B cell (primary cell): ENCODE data around the gene TTC34. TPM values are rescaled to one million over a fixed set of nuclear protein-coding genes. Genes with fewer than 3 reads are reported as not detected.

Experiments
- ATAC-seq: fragments of 200-7000 bp; cut with Tn5 transposase; one replicate; pipeline ENCODE4 v1.10.0; 2021; ENCODE audit warnings: low read depth, mild to moderate bottlenecking, moderate number of reproducible peaks, moderate library complexity
- CTCF ChIA-PET: fragments of 350-600 bp; sonication (Branson Sonifier 250); formaldehyde crosslinking; loops from one replicate; lab custom pipeline; 2021; ENCODE audit warnings: antibody characterized with exemption, inconsistent platforms; lab: Charles Lee
- POLR2A ChIA-PET: fragments of 350-600 bp; sonication (Branson Sonifier 250); formaldehyde crosslinking; loops from one replicate; lab custom pipeline; 2021; ENCODE audit warnings: antibody characterized with exemption; lab: Charles Lee
- DNase-seq: peaks from one replicate; pipeline ENCODE4 v3.0.0; 2013
- H2AFZ ChIP-seq: 2 replicates; pipeline ENCODE4 v1.6.1; 2012; ENCODE audit warnings: mild to moderate bottlenecking, low read depth, low read length; ENCODE audit not compliant: insufficient read depth, poor library complexity, severe bottlenecking
- H3K27ac ChIP-seq, 2 donors: 1 replicate in 1 of 2; 2 replicates in 1 of 2; pipeline ENCODE4 v1.5.1; 2012 to 2013; ENCODE audit warnings: low read length in 2 of 2, mild to moderate bottlenecking in 2 of 2, moderate library complexity in 1 of 2
- H3K27me3 ChIP-seq, 4 experiments: fragments of 200-600 bp in 1 of 4; sonication (generic) in 1 of 4; replicated peaks in 1 of 4; 1 replicate in 2 of 4; 2 replicates in 2 of 4; pipeline versions ENCODE4 v1.6.1 to v1.7.0; 2013 to 2016; ENCODE audit warnings: low read length in 3 of 4, mild to moderate bottlenecking in 2 of 4, mixed read lengths in 1 of 4, moderate library complexity in 1 of 4; ENCODE audit not compliant: insufficient read depth in 4 of 4, control insufficient read depth in 3 of 4; ENCODE audit errors: control extremely low read depth in 1 of 4
- H3K36me3 ChIP-seq, 2 experiments: replicated peaks in 1 of 2; 1 replicate in 1 of 2; 2 replicates in 1 of 2; pipeline versions ENCODE4 v1.6.1 to v1.7.1; 2013; ENCODE audit warnings: low read length in 1 of 2; ENCODE audit not compliant: insufficient read depth in 2 of 2, control insufficient read depth in 1 of 2; ENCODE audit errors: control extremely low read depth in 1 of 2, extremely low read depth in 1 of 2
- H3K4me1 ChIP-seq, 2 donors: fragments of 200-600 bp in 1 of 2; sonication (generic) in 1 of 2; 1 replicate in 1 of 2; 2 replicates in 1 of 2; pipeline versions ENCODE4 v1.5.1 to v1.6.1; 2013 to 2017; ENCODE audit warnings: low read length in 2 of 2; ENCODE audit not compliant: control insufficient read depth in 2 of 2, insufficient read depth in 2 of 2
- H3K4me2 ChIP-seq: replicated peaks from 2 replicates; pipeline ENCODE3; 2012; ENCODE audit warnings: mild to moderate bottlenecking, low read depth, low read length; ENCODE audit not compliant: poor library complexity, severe bottlenecking
- H3K4me3 ChIP-seq, 5 experiments: fragments of 200-600 bp in 1 of 5; sonication (generic) in 1 of 5; 1 replicate in 3 of 5; 2 replicates in 2 of 5; pipeline versions ENCODE4 v1.5.1 to v1.7.0; 2011 to 2016; ENCODE audit warnings: low read length in 4 of 5, mild to moderate bottlenecking in 4 of 5, low read depth in 2 of 5, control low read depth in 1 of 5, moderate library complexity in 1 of 5; ENCODE audit not compliant: insufficient read depth in 1 of 5; ENCODE audit errors: control extremely low read depth in 1 of 5, extremely low read depth in 1 of 5
- H3K79me2 ChIP-seq: fragments of 200-600 bp; sonication (generic); one replicate; pipeline ENCODE4 v1.6.0; 2016; ENCODE audit warnings: low read length; ENCODE audit not compliant: control insufficient read depth, insufficient read depth
- H3K9ac ChIP-seq: fragments of 200-600 bp; sonication (generic); 2 replicates; pipeline ENCODE4 v1.6.1; 2017; ENCODE audit warnings: mild to moderate bottlenecking, low read length, moderate library complexity
- H3K9me3 ChIP-seq, 3 donors: one replicate each; pipeline versions ENCODE4 v1.6.1 to v1.7.1; 2013; ENCODE audit warnings: low read length in 2 of 3; ENCODE audit not compliant: control insufficient read depth in 2 of 3, insufficient read depth in 1 of 3; ENCODE audit errors: control extremely low read depth in 1 of 3
- H4K20me1 ChIP-seq: 2 replicates; pipeline ENCODE4 v1.6.0; 2012; ENCODE audit warnings: mild to moderate bottlenecking, low read length; ENCODE audit not compliant: insufficient read depth, control insufficient read depth, poor library complexity, severe bottlenecking
- H3K27ac Mint-ChIP-seq: one replicate; pipeline ENCODE4 v1.8.0; 2021; ENCODE audit warnings: mixed read lengths
- H3K27me3 Mint-ChIP-seq: one replicate; pipeline ENCODE4 v1.8.0; 2021; ENCODE audit warnings: mixed read lengths
- H3K4me1 Mint-ChIP-seq: one replicate; pipeline ENCODE4 v1.8.0; 2021; ENCODE audit warnings: mixed read lengths
- H3K4me3 Mint-ChIP-seq: one replicate; pipeline ENCODE4 v1.8.0; 2021; ENCODE audit warnings: mixed read lengths
- H3K9me3 Mint-ChIP-seq: one replicate; pipeline ENCODE4 v1.8.0; 2022; ENCODE audit warnings: mixed read lengths; ENCODE audit not compliant: insufficient read depth
- CTCF ChIP-seq: fragments of 200-600 bp; IDR thresholded peaks from one replicate; pipeline ENCODE4 v1.8.0; 2022; ENCODE audit warnings: antibody characterized with exemption, mild to moderate bottlenecking
- EZH2 ChIP-seq: IDR thresholded peaks from 2 replicates; pipeline ENCODE4 v1.6.1; 2012; ENCODE audit warnings: borderline replicate concordance, low read depth, mild to moderate bottlenecking, moderate library complexity, low read length; ENCODE audit not compliant: insufficient read depth, poor library complexity, severe bottlenecking
- WGBS: methylation state at CpG from one replicate; pipeline ENCODE4 v1.1.5; 2013; ENCODE audit warnings: missing lambda C conversion rate; ENCODE audit not compliant: insufficient coverage; 5-methylcytosine and 5-hydroxymethylcytosine counted together
- intact Hi-C: fragments of 100-400 bp; cut with micrococcal nuclease; formaldehyde crosslinking; loops from one replicate; pipeline ENCODE4 v1.10.0; 2022
- polyA plus RNA-seq: library from polyadenylated mRNA; depleted of rRNA; stranded (reverse); fragments of >200 nt; gene quantifications from 2 replicates; pipeline ENCODE4 v1.2.3, GENCODE V29; 2012
- total RNA-seq, 2 donors: library from RNA; stranded (reverse); fragments of 120-200 nt in 1 of 2; gene quantifications; 1 replicate in 1 of 2; 2 replicates in 1 of 2; pipeline versions ENCODE4 v1.2.3 to v1.2.4, GENCODE V29; 2013 to 2022

Gene TTC34
- total and polyA plus RNA-seq, 2 donors (not counting 1 experiment from before 2014, with no cell fraction given): 2.1 to 8.1 TPM

DNA sequence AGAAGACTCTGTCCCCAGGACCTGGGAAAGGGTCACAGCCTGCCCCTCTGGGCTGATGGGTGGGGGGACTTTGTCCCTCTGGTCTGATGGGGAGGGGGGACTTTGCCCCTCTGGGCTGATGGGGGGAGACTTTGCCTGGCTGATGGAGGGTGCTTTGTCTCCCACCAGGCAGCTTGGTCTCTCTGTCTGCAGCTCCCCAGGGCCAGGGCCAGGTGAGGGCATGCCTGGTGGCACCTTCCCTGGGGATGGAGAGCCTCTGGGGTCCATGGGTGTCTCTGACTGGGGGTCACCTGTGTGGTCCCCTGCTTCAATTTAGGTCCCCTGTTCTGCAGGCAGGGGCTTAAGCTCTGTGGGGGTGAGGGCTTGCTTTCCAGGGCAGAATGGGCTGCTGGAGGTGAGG is 23.5 kb upstream of the TTC34 start:
- ChIA-PET CTCF (no interaction called here), POLR2A (no interaction called here)
- Histone ChIP-seq H3K27me3 (peaks cover 0 to 14% (median 0%) of the 10 kb centered on the region in 4 experiments), H3K36me3 (no peaks in the 10 kb centered on the region), H3K27ac (no peak overlapping the region), H3K9me3 (peaks cover 0 to 39% (median 0%) of the 10 kb centered on the region in 3 donors), H3K9ac (no peak overlapping the region), H2AFZ (no peak overlapping the region), H3K79me2 (no peaks in the 10 kb centered on the region), H3K4me3 (no peak overlapping the region), H4K20me1 (no peaks in the 10 kb centered on the region), H3K4me2 (no peak overlapping the region), H3K4me1 (no peaks in the 10 kb centered on the region)
- no peak for ATAC-seq
- no peak for DNase-seq
- Mint-ChIP-seq H3K4me3 (no peak overlapping the region), H3K27ac (no peak overlapping the region), H3K9me3 (no peaks in the 10 kb centered on the region), H3K4me1 (no peaks in the 10 kb centered on the region), H3K27me3 (peaks cover 8% of the 10 kb centered on the region)
- TF ChIP-seq EZH2 (no peak), CTCF (no peak)
- intact Hi-C loops: no loop called here

DNA sequence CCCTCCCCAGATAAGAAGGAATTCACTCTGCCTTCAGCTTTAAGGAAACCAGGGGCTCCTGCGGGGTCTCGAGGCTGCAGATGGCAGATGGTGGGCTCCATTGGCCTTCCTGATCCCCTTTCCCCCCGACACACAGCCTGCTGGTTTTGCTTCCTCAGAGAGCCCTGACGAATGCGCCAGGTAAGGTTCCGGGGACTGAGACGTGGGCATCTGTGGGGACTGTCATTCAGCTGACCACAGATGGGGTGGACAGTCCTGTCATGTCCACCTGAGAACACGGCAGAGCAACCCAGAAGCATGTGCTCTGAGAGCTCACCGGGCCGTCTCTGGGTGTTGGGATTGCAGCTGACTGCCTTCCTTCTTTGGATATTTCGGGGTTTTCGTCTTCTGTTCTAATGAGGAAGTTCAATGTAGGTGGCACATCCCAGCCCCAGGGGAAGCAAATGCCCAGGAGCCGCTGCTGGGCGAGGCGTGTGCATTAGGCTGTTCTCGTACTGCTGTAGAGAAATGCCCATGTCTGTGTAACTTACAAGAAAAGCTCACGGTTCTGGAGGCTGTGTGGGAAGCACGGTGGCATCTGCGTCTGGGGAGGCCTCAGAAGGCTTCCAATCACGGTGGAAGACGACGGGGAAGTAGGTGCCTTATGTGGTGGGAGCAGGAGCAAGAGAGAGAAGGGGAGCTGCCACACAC is 22.6 kb upstream of the TTC34 start:
- Histone ChIP-seq H3K4me3 (no peak overlapping the region), H3K4me1 (no peaks in the 10 kb centered on the region), H3K4me2 (no peak overlapping the region), H3K9ac (no peak overlapping the region), H3K27me3 (peaks cover 0 to 14% (median 0%) of the 10 kb centered on the region in 4 experiments), H3K79me2 (no peaks in the 10 kb centered on the region), H3K36me3 (no peaks in the 10 kb centered on the region), H3K9me3 (peaks cover 0 to 38% (median 0%) of the 10 kb centered on the region in 3 donors), H2AFZ (no peak overlapping the region), H3K27ac (no peak overlapping the region), H4K20me1 (no peaks in the 10 kb centered on the region)
- DNase-seq: no peak
- H3K27ac Mint-ChIP-seq: no peak overlapping the region
- no peak for TF ChIP-seq CTCF
- no peak for TF ChIP-seq EZH2
- 44% methylated on average over 18 of the region's 22 CpGs for WGBS
- H3K9me3 Mint-ChIP-seq: no peaks in the 10 kb centered on the region
- no peak for ATAC-seq
- no peaks in the 10 kb centered on the region for H3K4me1 Mint-ChIP-seq
- H3K27me3 Mint-ChIP-seq: peaks cover 8% of the 10 kb centered on the region
- ChIA-PET POLR2A (no interaction called here), CTCF (no interaction called here)
- intact Hi-C loops: no loop called here
- H3K4me3 Mint-ChIP-seq: no peak overlapping the region
